Ovary (tissue), 3 donors: ENCODE results near the gene OPHN1.

Experiments used
- CTCF ChIP-seq, 3 donors: fragments of 450-650 bp in 2 of 3; fragments of 200-600 bp in 1 of 3; IDR thresholded peaks; one replicate each; pipeline versions ENCODE4 v1.5.1 to v1.8.0; 2016 to 2022; ENCODE audit warnings: antibody characterized with exemption in 3 of 3, mild to moderate bottlenecking in 1 of 3
- EP300 ChIP-seq: sonication (generic); formaldehyde crosslinking; IDR thresholded peaks from one replicate; pipeline ENCODE4 v1.6.1; 2017; ENCODE audit warnings: antibody characterized with exemption
- POLR2A ChIP-seq: fragments of 450-650 bp; IDR thresholded peaks from one replicate; pipeline ENCODE4 v1.6.1; 2017; ENCODE audit warnings: antibody characterized with exemption, mild to moderate bottlenecking, moderate library complexity
- donor health status: DM: no; HTN: no; CAD: no.

GRCh38 chrX:68421636-68422035 lies 11.7 kb downstream of the OPHN1 start:
- no peak for TF ChIP-seq CTCF (IDR thresholded peaks at IDR 0.05)
- no peak for TF ChIP-seq EP300
- no peak for TF ChIP-seq POLR2A
